ENCODE results near the gene SDHC. TPM values are rescaled to one million over a fixed set of nuclear protein-coding genes. Genes with fewer than 3 reads are reported as not detected.

SDHC gene
- total and polyA plus RNA-seq, 2 donors = 29.4 to 160 TPM

GRCh38 chr1:161333166-161333565 is 19.0 kb downstream of the SDHC start:
- no peaks in the 10 kb centered on the region for H3K4me1 ChIP-seq (ENCODE audit: insufficient read depth)
- H3K27ac ChIP-seq (ENCODE audit: low read depth) = no peak overlapping the region
- H3K4me3 ChIP-seq (ENCODE audit: low read depth, low read length) = no peak overlapping the region
- H3K36me3 ChIP-seq (ENCODE audit: insufficient read depth) = peaks cover 2% of the 10 kb centered on the region
- 95% methylated on average over 9 of the region's 9 CpGs for WGBS
- no peak for DNase-seq (ENCODE audit: extremely low spot score)

- Histone ChIP-seq H3K36me3 (ENCODE audit: insufficient read depth) (no peaks in the 10 kb centered on the region), H3K4me3 (ENCODE audit: low read depth, low read length) (no peak overlapping the region), H3K27ac (ENCODE audit: low read depth) (no peak overlapping the region), H3K4me1 (ENCODE audit: insufficient read depth) (no peaks in the 10 kb centered on the region)
- DNase-seq (ENCODE audit: extremely low spot score) = no peak
- WGBS = 72% methylated on average over 3 of the region's 3 CpGs
Measured at GRCh38 chr1:161335796-161336195, 21.6 kb downstream of the SDHC start.

GRCh38 chr1:161342177-161342576 is 28.0 kb downstream of the SDHC start:
- H3K4me1 ChIP-seq (ENCODE audit: insufficient read depth) = no peaks in the 10 kb centered on the region
- no peak overlapping the region for H3K27ac ChIP-seq (ENCODE audit: low read depth)
- WGBS = 100% methylated on average over 2 of the region's 2 CpGs
- DNase-seq (ENCODE audit: extremely low spot score) = no peak
- peaks cover 3% of the 10 kb centered on the region for H3K36me3 ChIP-seq (ENCODE audit: insufficient read depth)
- H3K4me3 ChIP-seq (ENCODE audit: low read depth, low read length) = no peak overlapping the region

GRCh38 chr1:161342821-161343220 is 28.6 kb downstream of the SDHC start:
- WGBS = 92% methylated on average over 5 of the region's 5 CpGs
- DNase-seq (ENCODE audit: extremely low spot score) = no peak
- H3K36me3 ChIP-seq (ENCODE audit: insufficient read depth) = peaks cover 3% of the 10 kb centered on the region
- H3K4me1 ChIP-seq (ENCODE audit: insufficient read depth) = no peaks in the 10 kb centered on the region
- no peak overlapping the region for H3K27ac ChIP-seq (ENCODE audit: low read depth)
- no peak overlapping the region for H3K4me3 ChIP-seq (ENCODE audit: low read depth, low read length)

- H3K36me3 ChIP-seq (ENCODE audit: insufficient read depth) = no peaks in the 10 kb centered on the region
- no peaks in the 10 kb centered on the region for H3K4me1 ChIP-seq (ENCODE audit: insufficient read depth)
- DNase-seq (ENCODE audit: extremely low spot score) = no peak
- no peak overlapping the region for H3K4me3 ChIP-seq (ENCODE audit: low read depth, low read length)
- H3K27ac ChIP-seq (ENCODE audit: low read depth) = no peak overlapping the region
- WGBS = 85% methylated on average over 1 of the region's 1 CpG
Measured at GRCh38 chr1:161350671-161351070, 36.5 kb downstream of the SDHC start.

- WGBS = 59% methylated on average over 1 of the region's 1 CpG
- Histone ChIP-seq H3K36me3 (ENCODE audit: insufficient read depth) (no peaks in the 10 kb centered on the region), H3K27ac (ENCODE audit: low read depth) (no peak overlapping the region), H3K4me3 (ENCODE audit: low read depth, low read length) (no peak overlapping the region), H3K4me1 (ENCODE audit: insufficient read depth) (no peaks in the 10 kb centered on the region)
- DNase-seq (ENCODE audit: extremely low spot score) = no peak
Measured at GRCh38 chr1:161351482-161351881, 37.3 kb downstream of the SDHC start.

- Histone ChIP-seq H3K4me3 (ENCODE audit: low read depth, low read length) (no peak overlapping the region), H3K36me3 (ENCODE audit: insufficient read depth) (no peaks in the 10 kb centered on the region), H3K4me1 (ENCODE audit: insufficient read depth) (no peaks in the 10 kb centered on the region), H3K27ac (ENCODE audit: low read depth) (no peak overlapping the region)
- WGBS = 98% methylated on average over 8 of the region's 8 CpGs
- no peak for DNase-seq (ENCODE audit: extremely low spot score)
Measured at GRCh38 chr1:161357073-161357472, 42.9 kb downstream of the SDHC start.

- Histone ChIP-seq H3K36me3 (ENCODE audit: insufficient read depth) (no peaks in the 10 kb centered on the region), H3K4me3 (ENCODE audit: low read depth, low read length) (no peak overlapping the region), H3K27ac (ENCODE audit: low read depth) (no peak overlapping the region), H3K4me1 (ENCODE audit: insufficient read depth) (no peaks in the 10 kb centered on the region)
- no peak for DNase-seq (ENCODE audit: extremely low spot score)
Measured at GRCh38 chr1:161359291-161359690, 45.1 kb downstream of the SDHC start.

GRCh38 chr1:161364332-161364731 is 50.2 kb downstream of the SDHC start:
- no peaks in the 10 kb centered on the region for H3K36me3 ChIP-seq (ENCODE audit: insufficient read depth)
- H3K27ac ChIP-seq (ENCODE audit: low read depth) = no peak overlapping the region
- DNase-seq (ENCODE audit: extremely low spot score) = no peak
- no peaks in the 10 kb centered on the region for H3K4me1 ChIP-seq (ENCODE audit: insufficient read depth)
- no peak overlapping the region for H3K4me3 ChIP-seq (ENCODE audit: low read depth, low read length)

- H3K4me1 ChIP-seq (ENCODE audit: insufficient read depth) = no peaks in the 10 kb centered on the region
- no peak overlapping the region for H3K4me3 ChIP-seq (ENCODE audit: low read depth, low read length)
- no peak overlapping the region for H3K27ac ChIP-seq (ENCODE audit: low read depth)
- H3K36me3 ChIP-seq (ENCODE audit: insufficient read depth) = no peaks in the 10 kb centered on the region
- DNase-seq (ENCODE audit: extremely low spot score) = no peak
Measured at GRCh38 chr1:161365207-161365606, 51.0 kb downstream of the SDHC start.

- Histone ChIP-seq H3K36me3 (ENCODE audit: insufficient read depth) (no peaks in the 10 kb centered on the region), H3K27ac (ENCODE audit: low read depth) (no peak within 1 kb of the TSS), H3K4me1 (ENCODE audit: insufficient read depth) (no peaks in the 10 kb centered on the region), H3K4me3 (ENCODE audit: low read depth, low read length) (no peak within 1 kb of the TSS)
- peak; percentile 18 for DNase-seq (ENCODE audit: extremely low spot score)
- 26% methylated on average over 6 of the region's 6 CpGs for WGBS
Measured at GRCh38 chr1:161367684-161368400, 53.7 kb downstream of the SDHC start, which contains the start of gene CFAP126. Gene CFAP126, minus strand, starts transcription at chr1:161367876. Its CDS starts 8 bp downstream, at chr1:161367868.

GRCh38 chr1:161373442-161373841 is 59.3 kb downstream of the SDHC start:
- Histone ChIP-seq H3K4me1 (ENCODE audit: insufficient read depth) (no peaks in the 10 kb centered on the region), H3K36me3 (ENCODE audit: insufficient read depth) (no peaks in the 10 kb centered on the region), H3K4me3 (ENCODE audit: low read depth, low read length) (no peak overlapping the region), H3K27ac (ENCODE audit: low read depth) (no peak overlapping the region)
- DNase-seq (ENCODE audit: extremely low spot score) = no peak

GRCh38 chr1:161374373-161374772 is 60.2 kb downstream of the SDHC start:
- Histone ChIP-seq H3K27ac (ENCODE audit: low read depth) (no peak overlapping the region), H3K36me3 (ENCODE audit: insufficient read depth) (no peaks in the 10 kb centered on the region), H3K4me1 (ENCODE audit: insufficient read depth) (no peaks in the 10 kb centered on the region), H3K4me3 (ENCODE audit: low read depth, low read length) (no peak overlapping the region)
- DNase-seq (ENCODE audit: extremely low spot score) = no peak
- 46% methylated on average over 2 of the region's 2 CpGs for WGBS

GRCh38 chr1:161378014-161378413 is 63.8 kb downstream of the SDHC start:
- H3K27ac ChIP-seq (ENCODE audit: low read depth) = no peak overlapping the region
- WGBS = 73% methylated on average over 5 of the region's 5 CpGs
- H3K4me1 ChIP-seq (ENCODE audit: insufficient read depth) = no peaks in the 10 kb centered on the region
- no peak for DNase-seq (ENCODE audit: extremely low spot score)
- H3K4me3 ChIP-seq (ENCODE audit: low read depth, low read length) = no peak overlapping the region
- no peaks in the 10 kb centered on the region for H3K36me3 ChIP-seq (ENCODE audit: insufficient read depth)

GRCh38 chr1:161379071-161379470 is 64.9 kb downstream of the SDHC start:
- Histone ChIP-seq H3K4me1 (ENCODE audit: insufficient read depth) (no peaks in the 10 kb centered on the region), H3K4me3 (ENCODE audit: low read depth, low read length) (no peak overlapping the region), H3K27ac (ENCODE audit: low read depth) (no peak overlapping the region), H3K36me3 (ENCODE audit: insufficient read depth) (no peaks in the 10 kb centered on the region)
- no peak for DNase-seq (ENCODE audit: extremely low spot score)
- 67% methylated on average over 18 of the region's 18 CpGs for WGBS

All from urinary bladder (tissue), 4 donors.